Kidney epithelial cell (primary cell): ENCODE results near the gene IQCE. TPM values are rescaled to one million over a fixed set of nuclear protein-coding genes. Genes with fewer than 3 reads are reported as not detected.

Experiments
- DNase-seq: peaks from one replicate; pipeline ENCODE4 v3.0.0-alpha.2; 2010; ENCODE audit warnings: low read depth
- H3K27me3 ChIP-seq: 2 replicates; pipeline ENCODE4 v1.6.0; 2011; ENCODE audit warnings: low read length; ENCODE audit not compliant: control insufficient read depth, insufficient read depth
- H3K36me3 ChIP-seq: 2 replicates; pipeline ENCODE4 v1.5.1; 2011; ENCODE audit warnings: low read length; ENCODE audit not compliant: control insufficient read depth, insufficient read depth
- H3K4me3 ChIP-seq: 2 replicates; pipeline ENCODE4 v1.5.1; 2011; ENCODE audit warnings: low read depth, mild to moderate bottlenecking, control low read depth, low read length
- total RNA-seq: library from RNA; depleted of rRNA; stranded (reverse); fragments of >200 nt; gene quantifications from 2 replicates; pipeline ENCODE4 v1.2.3, GENCODE V29; 2015
- TF ChIP-seq, protein P1 (sequence below): IDR thresholded peaks from 2 replicates; pipeline ENCODE4 v1.5.1; 2011; ENCODE audit warnings: mild to moderate bottlenecking, moderate library complexity, low read length, control low read depth, inconsistent platforms; ENCODE audit not compliant: insufficient read depth, poor library complexity, severe bottlenecking

Gene IQCE
- total RNA-seq, 1 donor from 2014 or later: 18.0 TPM

DNA sequence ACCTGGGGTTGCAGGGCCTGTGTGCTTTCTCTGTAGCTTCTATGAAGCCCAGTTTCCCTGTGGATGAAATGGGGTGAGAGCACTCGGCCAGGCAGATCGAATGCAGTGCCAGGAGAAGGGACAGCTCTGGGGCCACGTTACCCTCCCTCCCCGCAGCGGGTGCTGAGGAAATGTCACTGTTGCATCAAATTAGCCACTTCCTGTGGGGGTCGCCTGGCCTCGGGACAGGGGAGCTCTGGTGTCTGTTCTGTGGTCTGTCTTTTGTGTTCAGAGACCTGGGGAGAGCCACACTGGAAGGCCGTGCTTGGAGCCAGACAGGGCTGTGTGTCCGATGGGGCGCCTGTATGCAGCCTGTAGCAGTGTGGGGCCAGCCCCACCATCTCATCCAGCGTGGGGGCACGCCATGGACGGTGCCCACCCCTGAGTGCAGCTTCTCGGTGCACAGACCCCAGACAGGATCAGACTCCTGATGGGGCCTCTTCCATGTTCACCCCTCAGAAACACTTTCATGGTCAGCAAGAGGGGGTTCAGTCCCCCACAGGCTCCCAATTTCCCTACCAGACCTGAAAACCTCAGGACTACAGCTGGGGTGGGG is 86.6 kb downstream of the IQCE start:
- H3K36me3 ChIP-seq: peaks cover 5% of the 10 kb centered on the region
- DNase-seq: no peak
- H3K27me3 ChIP-seq: no peaks in the 10 kb centered on the region
- TF ChIP-seq, protein P1, sequence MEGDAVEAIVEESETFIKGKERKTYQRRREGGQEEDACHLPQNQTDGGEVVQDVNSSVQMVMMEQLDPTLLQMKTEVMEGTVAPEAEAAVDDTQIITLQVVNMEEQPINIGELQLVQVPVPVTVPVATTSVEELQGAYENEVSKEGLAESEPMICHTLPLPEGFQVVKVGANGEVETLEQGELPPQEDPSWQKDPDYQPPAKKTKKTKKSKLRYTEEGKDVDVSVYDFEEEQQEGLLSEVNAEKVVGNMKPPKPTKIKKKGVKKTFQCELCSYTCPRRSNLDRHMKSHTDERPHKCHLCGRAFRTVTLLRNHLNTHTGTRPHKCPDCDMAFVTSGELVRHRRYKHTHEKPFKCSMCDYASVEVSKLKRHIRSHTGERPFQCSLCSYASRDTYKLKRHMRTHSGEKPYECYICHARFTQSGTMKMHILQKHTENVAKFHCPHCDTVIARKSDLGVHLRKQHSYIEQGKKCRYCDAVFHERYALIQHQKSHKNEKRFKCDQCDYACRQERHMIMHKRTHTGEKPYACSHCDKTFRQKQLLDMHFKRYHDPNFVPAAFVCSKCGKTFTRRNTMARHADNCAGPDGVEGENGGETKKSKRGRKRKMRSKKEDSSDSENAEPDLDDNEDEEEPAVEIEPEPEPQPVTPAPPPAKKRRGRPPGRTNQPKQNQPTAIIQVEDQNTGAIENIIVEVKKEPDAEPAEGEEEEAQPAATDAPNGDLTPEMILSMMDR: no peak
- no peak overlapping the region for H3K4me3 ChIP-seq

DNA sequence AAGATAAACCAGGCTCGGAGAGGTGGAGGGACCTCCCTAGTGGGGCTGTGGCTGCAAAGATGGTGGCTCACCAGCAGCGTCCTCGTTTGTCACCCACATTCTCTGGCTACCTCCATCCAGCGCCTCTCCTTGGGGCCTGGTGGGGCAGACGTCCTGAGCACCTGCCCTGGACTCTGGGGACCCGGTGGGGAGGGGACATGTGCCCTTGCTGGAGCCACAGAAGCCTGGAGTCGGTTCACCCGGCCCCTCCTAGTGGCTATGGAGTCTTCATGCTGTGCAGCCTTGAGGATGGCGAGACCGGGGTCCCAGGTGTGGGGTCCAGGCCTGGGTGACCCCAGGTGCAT is 87.5 kb downstream of the IQCE start:
- TF ChIP-seq, protein P1: no peak
- DNase-seq: no peak
- Histone ChIP-seq H3K27me3 (no peaks in the 10 kb centered on the region), H3K36me3 (peaks cover 5% of the 10 kb centered on the region), H3K4me3 (no peak overlapping the region)

DNA sequence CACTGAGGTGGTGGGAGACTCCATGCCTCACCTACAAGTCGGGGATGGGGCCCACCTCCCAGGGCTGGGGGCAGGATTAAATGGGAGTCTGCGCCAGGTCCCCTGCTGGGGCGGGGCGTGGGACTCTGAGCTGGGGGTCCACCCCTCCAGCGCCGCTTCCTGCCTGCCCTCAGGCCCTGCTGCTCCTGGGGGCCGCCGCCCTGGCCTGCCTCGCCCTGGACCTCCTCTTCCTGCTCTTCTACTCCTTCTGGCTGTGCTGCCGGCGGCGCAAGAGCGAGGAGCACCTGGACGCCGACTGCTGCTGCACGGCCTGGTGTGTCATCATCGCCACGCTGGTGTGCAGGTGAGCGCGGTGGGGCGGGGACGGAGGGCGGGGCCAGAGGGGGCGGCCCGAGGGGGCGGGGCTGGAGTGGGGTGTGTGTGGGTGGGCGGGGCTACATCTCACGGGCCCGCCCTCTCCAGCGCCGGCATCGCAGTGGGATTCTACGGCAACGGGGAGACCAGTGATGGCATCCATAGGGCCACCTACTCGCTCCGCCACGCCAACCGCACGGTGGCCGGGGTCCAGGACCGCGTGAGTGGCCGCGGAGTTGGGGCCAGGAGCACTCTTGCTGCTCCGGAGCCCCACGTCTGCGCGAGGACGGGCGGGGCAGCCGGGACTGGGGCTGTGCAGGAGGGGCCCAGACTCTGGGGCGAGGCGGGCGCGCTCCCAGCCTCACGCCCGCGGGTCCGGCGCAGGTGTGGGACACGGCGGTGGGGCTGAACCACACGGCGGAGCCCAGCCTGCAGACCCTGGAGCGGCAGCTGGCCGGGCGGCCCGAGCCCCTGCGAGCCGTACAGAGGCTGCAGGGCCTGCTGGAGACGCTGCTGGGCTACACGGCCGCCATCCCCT is 88.1 kb downstream of the IQCE start:
- H3K4me3 ChIP-seq: no peak overlapping the region
- no peak for DNase-seq
- no peaks in the 10 kb centered on the region for H3K27me3 ChIP-seq
- TF ChIP-seq, protein P1: no peak
- peaks cover 7% of the 10 kb centered on the region for H3K36me3 ChIP-seq

DNA sequence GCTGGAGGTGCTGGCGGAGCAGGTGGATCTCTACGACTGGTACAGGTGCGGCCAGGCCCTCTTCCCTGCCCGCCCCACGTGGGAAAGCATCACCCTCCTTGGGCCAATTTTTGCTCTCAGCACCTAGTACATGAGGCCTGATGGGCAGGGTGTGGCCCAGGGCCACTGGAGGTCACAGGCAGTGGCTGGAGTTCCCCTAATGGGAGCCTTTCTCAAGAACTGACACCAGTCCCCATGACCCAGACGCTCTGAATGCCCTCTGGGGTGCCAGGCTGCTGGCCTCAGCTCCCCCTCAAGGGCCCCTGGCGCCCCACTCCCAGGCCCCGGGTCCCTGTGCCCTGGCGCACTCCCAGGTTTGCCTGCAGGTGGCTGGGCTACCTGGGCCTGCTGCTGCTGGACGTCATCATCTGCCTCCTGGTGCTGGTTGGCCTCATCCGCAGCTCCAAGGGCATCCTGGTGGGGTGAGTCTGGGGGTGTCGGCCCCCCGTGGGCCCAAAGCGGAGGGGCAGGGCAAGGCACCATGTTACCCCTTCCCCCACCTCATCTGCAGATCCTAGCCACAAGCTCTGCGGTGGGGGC is 88.9 kb downstream of the IQCE start:
- no peaks in the 10 kb centered on the region for H3K27me3 ChIP-seq
- DNase-seq: no peak
- peaks cover 7% of the 10 kb centered on the region for H3K36me3 ChIP-seq
- no peak overlapping the region for H3K4me3 ChIP-seq
- TF ChIP-seq, protein P1: no peak

DNA sequence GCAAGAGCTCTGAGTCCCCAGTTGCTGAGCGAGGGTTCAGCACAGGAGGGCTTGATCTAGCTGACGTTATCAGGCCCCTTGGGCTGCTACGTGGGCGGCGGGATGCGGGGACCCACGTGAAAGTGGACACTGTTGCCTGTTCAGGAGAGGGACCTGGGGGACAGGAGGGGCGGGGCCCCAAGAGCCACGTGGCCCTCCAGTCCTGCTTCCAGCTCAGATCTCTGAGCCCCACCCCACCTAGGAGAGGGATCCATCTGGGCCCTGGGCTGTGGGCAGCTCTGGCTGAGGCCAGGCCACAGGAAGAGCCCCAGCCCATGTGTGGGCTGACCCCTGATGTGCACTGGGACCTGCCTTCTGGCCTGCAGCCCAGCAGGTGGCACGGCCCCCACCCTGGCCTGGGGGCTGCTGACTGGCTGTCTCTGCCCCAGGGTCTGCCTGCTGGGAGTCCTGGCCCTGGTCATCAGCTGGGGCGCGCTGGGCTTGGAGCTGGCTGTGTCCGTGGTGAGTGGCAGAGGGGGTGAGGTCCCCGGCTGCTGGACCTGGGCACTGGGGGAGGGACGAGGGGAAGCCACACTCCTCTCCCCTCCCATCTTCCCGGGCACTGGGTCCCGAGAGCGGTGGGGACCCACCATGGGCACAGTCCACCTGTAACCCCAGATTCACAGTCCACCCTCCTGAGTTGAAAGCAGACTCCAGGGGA is 90.5 kb downstream of the IQCE start:
- Histone ChIP-seq H3K36me3 (peaks cover 7% of the 10 kb centered on the region), H3K27me3 (no peaks in the 10 kb centered on the region), H3K4me3 (no peak overlapping the region)
- TF ChIP-seq, protein P1: no peak
- DNase-seq: no peak
